Retinal pigment epithelial cell (primary cell): ENCODE data around the gene INPP4A.

ENCODE experiments used
- DNase-seq: peaks from one replicate; pipeline ENCODE4 v3.0.0-alpha.2; 2010; ENCODE audit warnings: low read depth
- H3K4me3 ChIP-seq: 2 replicates; pipeline ENCODE4 v1.5.1; 2011; ENCODE audit warnings: mild to moderate bottlenecking, low read length, control low read depth, moderate library complexity
- TF ChIP-seq, protein P1 (sequence below): conservative IDR thresholded peaks from 2 replicates; pipeline ENCODE4 v1.5.1; 2011; ENCODE audit warnings: low read depth, low read length, control low read depth, inconsistent platforms

The INPP4A gene

DNA sequence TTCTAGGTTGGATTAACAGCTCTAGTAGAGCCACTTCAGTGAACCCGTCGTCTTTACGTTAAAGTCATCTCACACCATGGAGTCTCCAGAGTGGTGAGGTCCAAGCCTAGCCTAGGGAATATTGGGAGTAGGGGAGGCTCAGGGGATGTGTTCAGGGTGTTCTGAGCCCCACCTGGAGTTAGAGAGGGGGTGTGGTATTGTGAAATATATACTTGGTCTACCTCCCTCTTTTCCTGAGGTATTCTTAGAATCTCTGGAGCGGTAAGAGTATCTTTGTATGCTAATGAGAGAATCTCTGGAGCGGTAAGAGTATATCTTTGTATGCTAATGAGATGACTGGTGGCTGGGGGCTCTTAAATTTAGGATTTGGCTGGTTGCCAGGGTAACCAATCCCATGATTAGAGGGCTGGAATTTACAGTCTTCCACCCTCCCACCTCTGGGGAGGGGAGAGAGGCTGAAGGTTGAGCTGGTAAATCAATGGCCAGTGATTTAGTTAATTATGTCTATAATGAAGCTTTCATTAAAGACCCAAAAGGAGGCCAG is 69.5 kb downstream of the INPP4A start:
- no peak overlapping the region for H3K4me3 ChIP-seq
- DNase-seq, result no peak
- TF ChIP-seq, protein P1, sequence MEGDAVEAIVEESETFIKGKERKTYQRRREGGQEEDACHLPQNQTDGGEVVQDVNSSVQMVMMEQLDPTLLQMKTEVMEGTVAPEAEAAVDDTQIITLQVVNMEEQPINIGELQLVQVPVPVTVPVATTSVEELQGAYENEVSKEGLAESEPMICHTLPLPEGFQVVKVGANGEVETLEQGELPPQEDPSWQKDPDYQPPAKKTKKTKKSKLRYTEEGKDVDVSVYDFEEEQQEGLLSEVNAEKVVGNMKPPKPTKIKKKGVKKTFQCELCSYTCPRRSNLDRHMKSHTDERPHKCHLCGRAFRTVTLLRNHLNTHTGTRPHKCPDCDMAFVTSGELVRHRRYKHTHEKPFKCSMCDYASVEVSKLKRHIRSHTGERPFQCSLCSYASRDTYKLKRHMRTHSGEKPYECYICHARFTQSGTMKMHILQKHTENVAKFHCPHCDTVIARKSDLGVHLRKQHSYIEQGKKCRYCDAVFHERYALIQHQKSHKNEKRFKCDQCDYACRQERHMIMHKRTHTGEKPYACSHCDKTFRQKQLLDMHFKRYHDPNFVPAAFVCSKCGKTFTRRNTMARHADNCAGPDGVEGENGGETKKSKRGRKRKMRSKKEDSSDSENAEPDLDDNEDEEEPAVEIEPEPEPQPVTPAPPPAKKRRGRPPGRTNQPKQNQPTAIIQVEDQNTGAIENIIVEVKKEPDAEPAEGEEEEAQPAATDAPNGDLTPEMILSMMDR, result no peak

DNA sequence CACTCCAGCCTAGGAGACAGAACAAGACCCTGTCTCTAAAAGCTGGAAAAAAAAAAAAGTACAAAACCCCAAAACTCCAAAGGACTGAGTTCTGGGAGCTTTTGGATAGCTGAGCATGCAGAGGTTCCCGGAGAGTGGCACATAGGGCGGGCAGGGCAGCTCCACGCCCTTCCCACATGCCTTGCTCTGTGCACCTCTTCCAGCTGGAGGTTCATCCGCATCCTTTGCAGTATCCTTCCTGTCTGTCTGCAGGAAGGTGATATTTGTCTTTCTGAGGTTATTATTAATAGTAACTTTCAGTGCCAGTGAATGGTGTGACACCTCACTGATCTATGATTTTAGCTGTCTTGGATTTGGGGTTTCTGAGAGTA is 70.2 kb downstream of the INPP4A start:
- H3K4me3 ChIP-seq, result no peak overlapping the region
- TF ChIP-seq, protein P1, result no peak
- DNase-seq, result no peak

DNA sequence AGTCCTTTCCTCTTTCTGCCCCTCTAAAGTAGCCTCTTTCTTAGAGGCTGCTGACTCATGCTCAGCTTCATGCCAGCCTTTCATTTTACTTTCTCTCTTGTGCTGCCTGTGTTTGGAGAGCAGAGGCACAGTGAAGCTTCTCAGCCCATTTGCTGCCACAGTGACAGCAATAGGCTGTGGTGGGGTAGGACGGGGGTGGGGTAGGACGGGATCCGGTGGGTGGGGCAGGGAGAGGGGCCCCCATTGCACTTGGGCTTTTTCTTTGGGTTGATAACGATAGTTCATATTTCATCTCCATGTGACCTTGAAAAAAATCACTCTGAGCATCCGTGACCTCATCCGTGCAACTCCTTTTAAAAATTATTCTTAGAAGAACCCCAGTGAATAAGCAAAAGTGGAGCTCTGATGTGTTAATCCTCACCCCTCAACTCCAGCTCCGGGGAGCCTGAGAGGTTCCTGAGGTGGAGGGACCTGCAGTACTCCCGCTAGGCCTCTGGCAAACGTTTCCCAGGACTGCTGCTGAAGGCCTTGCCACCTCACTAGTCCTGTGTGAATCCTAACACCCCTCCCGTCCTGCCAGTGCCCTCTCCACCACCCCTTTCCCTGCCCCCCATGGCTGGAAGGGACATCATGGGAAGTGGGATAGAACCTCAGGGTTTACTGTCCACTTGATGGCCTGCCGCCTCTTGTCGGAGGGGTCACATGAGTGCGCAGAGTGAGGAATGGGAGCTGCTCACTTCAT is 70.8 kb downstream of the INPP4A start:
- TF ChIP-seq, protein P1, result no peak
- no peak for DNase-seq
- H3K4me3 ChIP-seq, result no peak overlapping the region

DNA sequence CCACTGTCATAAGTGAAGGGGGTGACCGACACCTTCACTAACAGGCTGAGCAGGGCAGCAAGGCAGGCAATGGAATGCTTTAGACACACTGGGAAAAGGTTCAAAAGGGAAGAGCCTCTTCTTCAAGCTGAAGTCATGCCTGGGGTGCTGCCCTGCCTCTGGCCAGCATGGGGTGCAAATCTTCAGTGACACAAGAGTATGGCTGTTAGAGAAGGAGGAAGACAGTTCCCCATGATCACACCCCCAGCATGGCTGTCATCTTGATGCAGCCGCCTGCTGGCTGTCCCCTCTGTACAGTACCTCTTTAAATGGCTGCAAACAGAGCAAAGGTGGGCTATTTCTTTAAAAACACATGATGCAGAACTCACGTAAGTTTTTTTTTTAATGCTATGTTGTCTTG is 71.9 kb downstream of the INPP4A start:
- no peak for DNase-seq
- H3K4me3 ChIP-seq, result no peak overlapping the region
- TF ChIP-seq, protein P1, result no peak

DNA sequence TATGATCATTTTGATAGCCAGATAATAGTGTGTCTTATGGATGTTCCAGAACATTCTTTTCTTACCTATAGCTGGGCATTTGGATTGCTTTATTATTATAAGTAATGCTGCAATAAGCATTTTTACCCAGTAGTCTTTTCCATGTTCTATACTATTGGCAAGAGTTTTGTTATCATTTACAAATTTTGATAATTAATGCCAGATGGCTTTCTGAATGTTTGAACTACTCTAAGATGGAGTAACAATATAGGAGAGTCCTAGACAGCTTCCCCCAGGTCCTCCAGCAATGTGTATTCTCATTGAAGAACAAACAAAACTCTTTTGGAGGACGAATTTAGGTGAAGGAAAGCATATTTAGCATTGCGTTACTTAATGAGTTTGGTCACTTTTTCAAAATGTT is 73.0 kb downstream of the INPP4A start:
- DNase-seq, result no peak
- TF ChIP-seq, protein P1, result no peak
- no peak overlapping the region for H3K4me3 ChIP-seq

DNA sequence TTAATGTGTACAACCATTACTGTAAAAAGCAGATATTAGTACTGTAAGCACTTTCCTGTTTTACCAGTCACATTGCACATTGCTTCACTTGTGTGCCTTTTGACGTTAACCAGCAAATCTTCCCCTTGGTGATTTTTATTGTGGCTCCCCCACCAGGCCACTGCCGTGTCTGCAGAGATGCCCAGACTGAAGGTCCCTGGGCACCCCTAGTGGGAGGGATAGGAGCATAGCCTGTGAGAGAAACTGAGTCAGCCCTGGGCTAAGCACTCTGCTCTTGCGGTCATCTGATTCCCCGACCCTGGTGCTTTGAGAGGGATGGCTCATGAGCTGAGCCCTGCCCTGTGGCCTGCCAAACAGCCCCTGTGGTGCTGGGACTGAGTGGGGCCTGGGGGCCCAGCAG is 73.4 kb downstream of the INPP4A start:
- no peak overlapping the region for H3K4me3 ChIP-seq
- DNase-seq, result no peak
- TF ChIP-seq, protein P1, result peak; percentile 51

DNA sequence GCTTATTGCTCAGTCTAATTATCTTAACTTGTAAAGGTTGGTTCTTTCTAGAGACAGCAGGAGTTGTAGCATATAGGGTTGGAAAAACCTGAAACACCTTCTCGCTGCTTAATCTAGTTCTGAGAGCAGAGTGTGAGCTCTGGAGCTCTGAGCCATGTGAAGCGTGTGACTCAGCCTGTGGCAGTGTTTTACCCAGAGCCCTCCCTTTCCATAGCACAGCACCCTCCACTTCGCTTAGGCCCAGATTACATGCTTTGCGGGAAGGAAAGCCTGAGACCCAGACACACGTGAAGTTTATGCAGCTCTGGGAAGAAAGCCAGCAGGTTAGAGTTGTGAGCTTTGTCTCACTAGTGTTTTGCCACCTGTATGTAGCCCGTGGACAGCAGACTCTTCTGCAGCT is 74.5 kb downstream of the INPP4A start:
- peak; percentile 79 for DNase-seq
- TF ChIP-seq, protein P1, result no peak
- H3K4me3 ChIP-seq, result no peak overlapping the region
